Fibroblast of skin of abdomen (primary cell): ENCODE measurements around the gene LHX6. TPM values are rescaled to one million over a fixed set of nuclear protein-coding genes. Genes with fewer than 3 reads are reported as not detected.

Experiments
- DNase-seq: peaks from one replicate; pipeline ENCODE4 v3.0.0-alpha.2; 2013
- polyA plus RNA-seq, 2 experiments: library from polyadenylated mRNA; unstranded; fragments of 120-200 nt; gene quantifications; one replicate each; pipeline ENCODE4 v1.2.1, GENCODE V29; 2013; ENCODE audit not compliant: insufficient read length in 2 of 2

Gene LHX6
- not detected for polyA plus RNA-seq (2013, experiment 1 of 2; ENCODE audit: insufficient read length)
- polyA plus RNA-seq (2013, experiment 2 of 2; ENCODE audit: insufficient read length), result not detected

DNA sequence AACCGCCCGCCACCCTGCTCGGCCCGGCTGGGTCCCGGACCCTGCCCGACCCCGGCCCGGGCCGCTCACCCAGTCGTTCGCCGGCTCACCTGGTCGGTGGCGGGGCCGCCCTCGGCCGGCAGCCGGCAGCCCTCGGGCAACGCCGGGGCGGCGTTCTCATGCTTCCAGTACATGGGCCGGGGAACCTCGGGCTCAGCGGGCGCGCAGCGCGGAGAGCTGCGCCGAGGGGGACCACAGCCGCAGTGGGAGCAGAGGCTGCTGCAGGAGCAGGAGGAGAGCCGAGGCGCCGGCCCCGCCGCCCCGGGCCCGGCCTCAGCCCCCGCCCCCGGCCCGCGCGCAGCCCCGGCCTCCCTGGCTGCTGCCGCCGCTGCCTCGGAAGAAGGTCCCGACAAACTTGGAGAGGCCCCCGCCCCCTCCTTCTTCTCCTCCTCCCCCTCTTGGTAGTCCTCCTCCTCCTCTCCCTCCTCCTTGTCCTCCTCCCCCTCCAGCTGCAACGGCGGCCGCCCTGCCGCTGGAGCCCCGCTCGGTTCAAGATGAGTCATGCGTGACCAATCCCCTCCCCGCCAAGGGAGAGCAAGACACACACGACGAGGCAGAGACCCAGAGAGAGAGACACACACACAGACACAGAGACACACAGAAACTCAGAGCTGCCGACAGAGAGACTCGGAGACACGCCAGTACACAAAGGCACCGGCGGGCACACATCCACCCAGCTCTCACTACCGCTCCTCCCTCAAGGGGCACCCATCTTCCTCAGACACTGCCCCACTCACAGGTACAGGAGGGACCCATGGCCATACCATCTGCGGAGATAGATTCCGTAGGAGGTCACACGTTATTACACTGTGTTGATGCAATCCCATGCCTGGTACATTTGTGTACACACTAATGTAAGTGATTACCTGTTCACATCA, at the start of gene LHX6:
TSS of gene LHX6 (minus strand) at position 390 of the 917 bp plus-strand sequence. CDS start at position 173, 217 bp downstream.
- DNase-seq, result peak; percentile 37

DNA sequence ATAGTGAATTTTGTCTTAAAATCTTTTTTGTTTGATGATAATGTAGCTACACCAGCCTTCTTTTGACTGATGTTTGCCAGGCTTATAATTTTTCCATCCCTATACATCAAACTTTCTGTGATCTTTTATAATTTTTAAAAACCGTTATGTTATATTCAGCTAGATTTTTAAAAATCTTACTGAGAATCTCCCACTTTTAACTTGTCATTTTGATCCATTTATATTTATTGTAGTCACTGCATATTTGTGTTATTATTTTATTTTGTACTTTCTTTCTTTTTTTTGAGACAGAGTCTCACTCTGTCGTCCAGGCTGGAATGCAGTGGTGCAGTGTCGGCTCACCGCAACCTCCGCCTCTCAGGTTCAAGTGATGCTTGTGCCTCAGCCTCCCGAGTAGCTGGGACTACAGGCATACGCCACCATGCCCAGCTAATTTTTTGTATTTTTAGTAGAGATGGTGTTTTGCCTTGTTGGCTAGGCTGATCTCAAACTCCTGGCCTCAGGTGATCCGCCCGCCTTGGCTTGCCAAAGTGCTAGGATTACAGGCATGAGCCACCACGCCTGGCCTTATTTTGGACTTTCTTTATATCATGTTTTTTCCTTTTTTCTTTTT, 48.6 kb upstream of the LHX6 start:
- DNase-seq, result no peak

DNA sequence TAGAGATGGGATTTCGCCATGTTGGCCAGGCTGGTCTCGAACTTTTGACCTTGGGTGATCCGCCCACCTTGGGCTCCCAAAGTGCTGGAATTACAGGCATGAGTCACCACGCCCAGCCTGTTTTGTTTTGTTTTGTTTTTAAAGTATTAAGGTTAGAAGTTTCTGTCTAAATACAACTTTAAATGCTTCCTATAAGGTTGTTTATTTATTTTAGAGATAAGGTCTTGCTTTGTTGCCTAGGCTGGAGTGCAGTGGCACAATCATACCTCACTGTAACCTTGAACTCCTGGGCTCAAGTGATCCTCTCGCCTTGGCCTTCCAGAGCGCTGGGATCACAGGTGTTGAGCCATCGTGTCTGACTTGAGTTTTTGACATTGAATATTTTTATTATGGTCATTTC, 47.3 kb upstream of the LHX6 start:
- no peak for DNase-seq

DNA sequence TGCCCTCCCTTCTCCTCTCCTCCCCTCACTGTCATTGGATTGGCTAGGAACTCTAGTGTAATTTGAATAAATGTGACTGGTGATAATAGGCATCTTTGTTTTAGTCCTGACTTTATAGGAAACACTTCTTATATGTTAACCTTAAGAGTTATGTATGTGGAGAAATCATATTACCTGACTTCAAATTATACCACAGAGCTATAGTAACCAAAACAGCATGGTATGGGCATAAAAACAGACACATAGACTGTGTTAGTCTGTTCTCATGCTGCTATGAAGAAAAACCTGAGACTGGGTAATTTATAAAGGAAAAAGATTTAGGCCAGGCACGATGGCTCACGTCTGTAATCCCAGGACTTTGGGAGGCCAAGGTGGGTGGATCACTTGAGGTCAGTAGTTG, 45.3 kb upstream of the LHX6 start:
- DNase-seq, result no peak

DNA sequence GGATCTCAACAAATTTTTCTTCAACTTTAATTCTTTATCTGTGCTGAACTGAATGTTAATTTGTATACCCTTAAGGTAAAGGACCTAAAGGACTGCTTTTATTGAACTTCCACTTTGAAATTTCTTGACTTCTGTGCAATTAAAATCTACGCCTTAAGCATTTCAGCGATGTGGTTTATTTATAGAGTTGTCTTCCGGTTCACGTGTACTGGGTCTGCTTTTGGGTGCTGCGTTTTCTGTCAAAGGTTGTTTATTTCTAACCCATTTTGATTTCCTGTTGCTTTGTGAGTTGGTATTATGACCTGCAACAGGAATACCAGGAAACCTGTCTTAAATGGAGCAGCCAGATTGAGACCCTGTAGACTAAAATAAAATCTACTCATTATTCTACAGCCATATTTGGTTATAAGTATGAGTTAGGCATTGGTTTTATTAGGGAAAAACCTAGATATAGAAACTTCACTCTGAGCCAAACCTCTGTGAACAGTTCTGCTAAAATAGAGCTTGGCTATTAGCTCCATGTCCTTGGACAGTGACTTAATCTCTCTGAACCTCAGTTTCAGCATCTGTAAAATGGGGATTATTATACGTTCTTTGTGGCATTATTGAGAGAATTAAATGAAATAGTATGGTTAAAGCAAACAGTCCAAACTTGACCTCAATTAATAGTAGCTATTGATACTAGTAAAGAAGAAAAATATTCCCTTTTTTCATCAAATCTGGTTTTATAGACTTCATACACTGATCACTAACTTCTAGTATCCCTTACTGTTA, 39.5 kb upstream of the LHX6 start:
- DNase-seq, result no peak

DNA sequence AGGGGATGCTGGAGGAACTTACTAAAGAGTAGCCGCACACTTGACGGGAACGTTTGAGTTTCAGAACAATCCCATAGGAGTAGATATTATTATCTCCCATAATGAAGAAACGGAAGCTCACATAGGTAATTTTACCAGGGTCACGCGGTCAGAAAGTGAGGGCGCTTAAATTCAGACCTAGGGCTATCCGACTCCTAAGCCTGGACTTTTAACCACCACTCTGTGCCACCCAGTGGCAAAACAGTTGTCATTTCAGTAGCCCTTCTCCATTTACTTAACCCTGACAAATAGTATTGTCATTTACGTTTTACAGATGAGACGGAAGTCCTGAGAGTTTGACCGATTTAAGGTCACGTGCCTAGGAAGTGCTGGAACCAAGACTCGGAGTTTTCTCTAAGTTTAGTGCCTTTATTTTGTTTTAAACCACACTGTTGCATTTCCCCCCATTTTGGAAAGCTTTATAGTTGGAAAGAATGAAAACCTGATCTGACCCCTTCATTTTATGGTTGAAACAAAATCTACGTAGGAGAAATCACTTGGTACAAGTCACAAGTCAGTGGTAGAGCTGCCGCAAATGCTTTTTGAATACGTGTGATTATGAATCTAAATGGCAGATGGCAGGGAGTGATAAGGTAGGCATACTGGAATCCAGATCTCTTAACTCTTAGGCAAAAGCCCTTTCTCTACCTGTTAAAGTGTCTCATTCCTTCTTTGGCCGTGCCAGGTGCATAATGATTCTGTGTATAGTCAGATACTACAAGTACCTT, 36.6 kb upstream of the LHX6 start:
- no peak for DNase-seq

DNA sequence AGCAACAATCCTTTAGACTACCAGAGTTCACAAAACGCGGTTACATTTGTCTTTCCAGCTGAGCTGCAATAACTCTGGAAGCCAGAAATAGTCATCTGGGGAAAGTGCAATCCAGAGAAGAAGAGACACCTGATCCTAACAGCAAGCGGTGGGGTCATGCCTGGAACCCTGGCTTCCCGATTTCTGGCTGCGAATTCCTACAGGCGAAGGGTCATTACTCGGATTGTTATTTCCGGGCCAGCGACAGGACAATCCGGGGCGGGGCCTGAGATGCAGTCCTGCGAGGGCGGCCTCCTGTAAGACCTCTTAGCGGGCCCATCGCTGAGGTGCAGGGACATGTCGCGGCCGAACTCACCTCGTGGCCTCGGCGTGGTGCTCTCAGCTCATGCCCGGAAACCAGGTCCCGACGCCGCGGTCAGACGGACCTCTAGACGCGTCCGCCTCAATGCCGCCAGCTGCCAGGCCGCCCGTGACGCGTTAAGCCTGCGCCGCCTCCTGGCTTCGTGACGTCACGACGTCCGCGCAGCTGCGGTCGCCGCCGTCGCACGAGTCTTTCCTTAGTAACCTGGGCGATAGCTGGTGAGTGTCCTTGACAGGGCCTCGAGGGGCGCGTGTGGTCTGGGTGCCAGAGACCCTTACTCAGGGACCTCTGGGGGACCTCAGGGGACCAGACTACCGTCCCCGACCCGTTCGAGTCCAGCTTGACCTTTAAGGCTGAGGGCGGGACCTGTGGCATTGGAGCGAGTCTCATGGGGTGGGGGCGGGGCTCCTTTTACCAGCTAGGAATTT, 35.8 kb upstream of the LHX6 start, which contains the start of the genes MRRF and RBM18:
TSS of gene MRRF (plus strand) at position 523 of the 789 bp plus-strand sequence. CDS start 6,010 bp downstream, outside the sequence.
TSS of gene RBM18 (minus strand) at position 481 of the 789 bp plus-strand sequence. CDS start 3,348 bp downstream, outside the sequence.
- peak; percentile 88 for DNase-seq

DNA sequence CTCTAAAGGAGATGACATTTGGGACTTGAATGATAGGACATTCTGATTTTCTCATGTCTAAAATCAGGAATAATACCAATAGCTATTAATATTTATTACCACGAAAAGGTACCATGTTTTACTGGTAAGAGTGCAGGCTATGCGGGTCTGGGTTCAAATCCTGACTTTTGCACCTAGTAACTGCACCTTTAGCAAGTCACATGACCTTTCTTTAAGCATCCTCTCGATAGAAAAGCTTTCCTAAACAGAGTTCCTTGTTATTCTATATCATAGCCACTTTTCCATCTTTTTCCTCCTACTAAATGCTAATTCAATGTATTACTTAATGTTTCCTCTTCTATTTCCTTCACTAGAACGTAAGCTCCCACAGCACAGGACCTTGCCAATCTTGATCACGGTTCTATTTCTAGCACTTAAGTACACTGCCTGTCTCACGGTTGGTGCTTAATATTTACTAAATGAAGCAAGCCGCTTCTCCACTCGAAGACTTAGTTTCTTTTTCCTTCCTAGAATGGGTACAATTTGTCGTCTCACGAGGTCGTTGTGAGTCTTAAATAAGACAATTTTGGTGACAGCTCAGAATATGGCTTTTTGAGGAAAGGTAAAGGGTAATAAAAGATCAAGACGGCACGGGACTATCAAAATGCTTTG, 35.1 kb upstream of the LHX6 start:
- no peak for DNase-seq

DNA sequence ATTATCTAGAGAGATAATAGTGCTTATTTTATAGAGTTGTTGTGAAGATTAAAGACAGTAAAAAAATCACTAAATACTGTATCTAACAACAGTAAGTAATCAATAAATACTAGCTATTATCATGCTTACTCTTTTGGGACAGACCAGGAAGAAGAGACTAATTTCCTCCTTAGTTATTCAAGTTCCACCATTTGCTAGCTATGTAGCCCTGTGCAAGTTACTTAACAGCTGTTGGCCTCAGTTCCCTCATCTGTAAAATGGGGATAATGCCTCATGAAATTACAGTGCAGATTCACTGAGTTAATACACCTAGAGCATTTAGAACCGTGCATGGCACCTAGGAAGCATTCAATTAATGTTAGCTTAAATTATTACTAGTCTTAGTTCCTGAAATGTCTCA, 33.3 kb upstream of the LHX6 start:
- DNase-seq, result no peak

DNA sequence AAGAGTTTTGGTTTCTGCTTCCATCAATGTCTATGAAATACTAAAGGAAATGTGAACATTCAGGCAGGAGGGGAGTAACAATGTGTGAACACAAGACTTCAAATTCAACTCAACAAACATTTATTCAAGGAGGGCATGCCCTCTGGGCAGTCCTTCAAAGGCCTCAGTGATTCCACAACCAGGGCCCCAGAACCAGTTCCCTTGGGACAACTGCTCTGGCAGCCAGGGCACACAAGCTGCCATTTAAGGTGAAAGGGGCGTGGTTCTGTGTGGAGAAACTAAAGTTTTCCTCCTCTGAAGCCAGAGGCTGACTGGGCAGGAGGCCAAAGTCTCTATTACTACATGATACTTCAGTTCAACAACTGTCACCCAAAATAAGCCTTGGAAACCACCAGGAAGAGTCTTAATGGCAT, 32.7 kb upstream of the LHX6 start:
- peak; percentile 14 for DNase-seq

DNA sequence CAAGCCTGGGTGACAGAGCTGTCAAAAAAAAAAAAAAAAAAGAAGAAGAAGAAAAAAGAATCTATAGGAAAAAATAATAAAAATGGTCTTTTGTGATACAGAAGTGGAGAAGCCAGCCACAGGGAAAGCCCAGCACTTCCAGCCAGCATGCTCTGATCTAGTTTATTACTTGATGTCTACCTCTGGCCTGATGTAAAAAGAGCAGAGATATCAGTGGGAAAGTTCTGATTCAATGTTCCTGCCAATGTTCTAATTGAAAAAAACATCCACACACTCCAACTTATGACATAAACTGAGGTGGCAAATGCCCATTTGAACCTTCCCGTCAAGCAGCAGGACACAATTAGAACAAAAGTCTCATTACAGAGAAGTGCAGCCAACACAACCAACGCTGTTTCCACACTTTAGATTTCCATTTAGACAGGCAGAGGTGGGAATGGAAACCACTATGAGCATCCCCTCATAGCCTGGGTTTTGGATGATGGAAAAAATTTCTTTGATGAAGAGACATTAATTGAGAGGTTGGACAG, 30.2 kb upstream of the LHX6 start:
- no peak for DNase-seq

DNA sequence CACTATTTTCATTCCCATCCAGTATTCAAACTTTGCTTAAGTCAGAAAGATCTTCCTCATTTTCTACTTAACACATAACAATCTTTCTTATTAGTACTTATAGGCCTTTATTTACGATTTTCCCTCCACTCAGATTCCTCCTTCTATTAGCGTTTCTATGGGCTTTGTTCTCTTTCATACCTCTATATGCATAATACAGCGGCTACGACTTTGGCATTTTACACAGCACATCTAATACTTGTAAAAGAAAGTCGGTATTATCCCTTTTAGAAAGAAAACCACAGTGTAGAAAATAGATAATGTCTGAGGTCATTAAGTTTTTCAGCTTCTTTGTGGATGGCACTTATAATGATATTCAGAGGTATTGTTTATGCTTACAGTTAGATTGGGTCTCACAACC, 27.4 kb upstream of the LHX6 start:
- DNase-seq, result no peak

DNA sequence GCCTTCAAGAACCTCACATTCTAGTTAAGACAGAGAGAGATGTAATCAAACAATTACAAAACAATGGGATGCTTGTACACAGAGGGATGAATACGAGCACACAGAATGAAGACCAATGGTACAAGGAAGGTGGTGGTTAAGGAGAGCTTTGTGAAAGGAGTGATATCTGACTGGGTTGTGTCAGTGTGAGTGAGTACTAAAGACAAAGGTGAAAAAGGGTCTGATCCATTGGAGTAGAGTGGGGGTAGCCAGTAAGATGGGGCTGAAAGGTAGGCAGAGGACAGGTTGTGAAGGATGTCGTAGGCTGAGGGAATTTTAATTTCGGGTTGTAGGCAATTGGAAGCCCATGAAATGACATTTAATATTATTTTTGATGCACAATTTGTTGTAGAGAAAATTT, 26.0 kb upstream of the LHX6 start:
- no peak for DNase-seq

DNA sequence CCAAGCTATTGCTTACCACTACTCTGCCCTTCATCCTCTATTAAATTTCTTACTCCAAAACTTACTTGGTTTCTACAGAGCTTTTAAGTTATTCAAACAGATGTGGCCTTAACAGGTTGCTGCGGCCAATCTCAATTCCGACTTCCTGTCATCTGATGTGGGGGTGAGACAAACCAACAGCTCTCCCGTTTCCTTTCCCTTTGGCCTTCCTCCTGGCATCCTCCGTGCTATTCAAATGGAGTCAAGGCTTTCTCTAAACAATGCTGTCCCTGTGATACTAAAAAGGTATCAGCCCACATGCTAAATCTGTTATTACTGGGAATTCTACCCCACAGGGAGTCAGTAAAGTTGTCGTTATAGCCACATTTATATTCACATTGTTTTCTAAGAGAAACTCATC, 24.0 kb upstream of the LHX6 start:
- no peak for DNase-seq

DNA sequence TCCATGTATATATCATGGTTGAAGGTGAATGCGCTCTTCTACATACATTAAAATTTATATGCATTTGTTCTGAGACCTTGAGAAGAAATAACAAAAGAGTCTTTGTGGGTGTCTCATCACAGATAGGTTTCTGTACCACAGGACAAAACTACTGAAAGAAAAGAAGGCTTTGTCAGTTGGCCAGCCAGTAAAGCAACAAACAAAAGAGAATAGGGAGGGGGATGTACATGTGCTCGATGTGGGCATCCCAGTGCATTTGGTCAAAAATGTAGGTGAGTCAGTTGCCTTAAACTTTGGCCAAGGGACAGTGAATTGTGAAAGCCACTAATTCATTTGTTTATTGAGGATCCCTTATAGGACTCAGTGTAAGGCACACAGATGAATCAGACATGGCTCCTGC, 22.6 kb upstream of the LHX6 start:
- DNase-seq, result no peak

DNA sequence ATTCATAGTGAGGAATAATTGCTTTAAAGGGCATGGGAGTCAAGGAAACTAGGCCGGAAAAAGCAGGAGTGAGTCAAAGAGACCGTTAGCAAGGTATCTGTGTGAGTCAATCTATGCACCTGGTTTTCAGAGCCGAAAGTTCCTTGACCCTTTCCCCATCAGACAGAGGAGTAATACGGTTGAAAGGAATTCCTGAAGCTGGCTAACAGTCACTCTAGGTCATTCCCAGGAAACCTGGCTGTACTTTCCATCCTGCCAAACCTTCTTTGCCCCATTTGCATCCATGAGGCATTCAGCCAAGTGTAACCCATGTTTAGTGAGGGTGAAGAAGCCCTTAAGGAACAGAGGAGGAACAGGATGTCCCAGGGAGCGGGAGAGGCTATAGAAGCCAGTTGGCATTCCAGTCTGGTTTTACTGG, 19.7 kb upstream of the LHX6 start:
- DNase-seq, result no peak

DNA sequence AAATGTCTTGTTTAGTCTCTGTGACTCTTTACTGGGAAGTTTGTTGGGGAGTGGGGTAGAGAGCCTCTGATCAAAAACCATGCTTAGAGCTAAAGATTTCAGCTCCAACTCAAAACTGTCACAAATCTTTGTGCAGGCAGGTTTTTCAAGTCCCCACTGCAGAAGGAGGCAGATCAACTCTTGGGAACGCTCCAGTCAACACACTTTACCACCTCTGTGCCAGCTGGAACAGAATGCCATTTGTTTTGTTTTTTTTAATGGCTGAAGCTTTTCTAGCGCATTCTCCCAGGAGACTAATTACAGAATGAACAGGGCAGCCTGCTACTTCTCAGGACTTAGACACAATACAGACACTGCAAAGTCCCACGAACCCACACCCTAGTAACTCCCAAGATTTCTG, 17.9 kb upstream of the LHX6 start:
- no peak for DNase-seq

DNA sequence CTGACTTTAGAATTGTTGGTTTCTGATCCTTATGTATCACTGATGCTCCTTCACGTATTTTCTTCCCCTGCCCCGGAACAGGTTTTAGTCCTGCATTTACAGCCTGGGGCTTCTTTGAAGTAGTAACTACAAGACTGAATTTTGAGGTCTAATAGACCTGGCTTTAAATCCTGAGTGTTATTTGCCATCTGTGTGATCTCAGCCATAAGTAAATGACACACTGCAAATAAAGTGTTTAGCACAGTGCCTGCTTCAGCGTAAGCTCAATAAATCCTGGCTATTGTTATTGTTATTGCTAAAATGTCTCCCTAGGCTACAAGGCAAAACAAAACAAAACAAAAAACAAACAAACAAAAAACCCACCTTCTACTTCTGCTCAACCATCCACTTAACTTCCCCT, 15.6 kb upstream of the LHX6 start:
- DNase-seq, result no peak

DNA sequence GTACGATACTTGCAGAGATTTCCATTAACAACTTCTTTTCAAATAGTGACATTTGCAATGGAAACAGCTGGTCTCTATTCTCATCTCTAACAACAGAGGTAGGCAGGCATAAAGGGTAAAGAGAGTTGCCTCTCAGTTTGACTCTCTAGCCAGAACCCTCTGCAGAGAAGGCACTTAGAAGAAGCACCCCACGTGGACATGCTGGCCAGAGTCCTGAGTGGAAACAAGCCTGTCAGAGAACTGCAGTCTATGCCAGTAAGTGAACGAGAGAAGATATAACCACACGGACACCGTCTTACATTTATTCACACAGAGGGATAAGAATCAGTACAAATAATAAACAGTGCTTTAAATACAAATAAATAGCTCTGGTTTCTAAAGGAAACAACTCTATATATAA, 11.0 kb upstream of the LHX6 start:
- DNase-seq, result no peak

DNA sequence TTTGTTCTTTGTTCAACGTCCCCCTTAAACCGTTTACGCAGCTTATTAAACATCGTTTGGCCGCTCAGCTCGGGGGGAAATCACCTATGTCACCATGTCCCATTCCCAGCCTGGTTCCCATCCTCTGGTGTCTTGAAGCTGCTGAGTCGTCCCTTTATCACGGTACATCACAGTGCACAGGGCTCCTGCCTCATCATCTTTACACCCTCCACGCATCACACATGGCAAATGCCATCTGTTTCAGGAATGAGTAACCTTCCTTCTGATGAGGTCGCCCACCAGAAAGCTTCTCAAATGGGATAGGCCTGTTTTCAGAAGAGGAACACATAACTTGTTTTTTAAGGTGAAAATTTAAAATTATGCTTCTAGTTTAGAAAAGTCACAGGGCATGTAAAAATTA, 7.9 kb upstream of the LHX6 start:
- no peak for DNase-seq
